Ammon's horn (tissue), 1 donor: ENCODE results near the gene AP2A2.
A peak's percentile ranks its signal among the peaks of the same experiment; 100 is the strongest.

Experiments
- DNase-seq: peaks from one replicate; pipeline ENCODE4 v3.0.0-alpha.2; 2016; ENCODE audit warnings: low spot score

The AP2A2 gene

GRCh38 chr11:1015826-1016545 is 90.3 kb downstream of the AP2A2 start:
- no peak for DNase-seq

GRCh38 chr11:1016610-1017126 is 91.0 kb downstream of the AP2A2 start:
- peak; percentile 18 for DNase-seq

- peak; percentile 27 for DNase-seq
These were observed 91.8 kb downstream of the AP2A2 start for GRCh38 chr11:1017269-1018005.

- DNase-seq: no peak
These were observed 92.4 kb downstream of the AP2A2 start for GRCh38 chr11:1018091-1018490.

- DNase-seq: no peak
These were observed 93.7 kb downstream of the AP2A2 start for GRCh38 chr11:1019321-1019910.

GRCh38 chr11:1020211-1020905 is 94.7 kb downstream of the AP2A2 start:
- DNase-seq: no peak

GRCh38 chr11:1022411-1022810 is 96.7 kb downstream of the AP2A2 start:
- DNase-seq: no peak

GRCh38 chr11:1022908-1023810 is 97.5 kb downstream of the AP2A2 start:
- DNase-seq: no peak

GRCh38 chr11:1023811-1024596 is 98.3 kb downstream of the AP2A2 start:
- DNase-seq: no peak

GRCh38 chr11:1024597-1025409 is 99.1 kb downstream of the AP2A2 start:
- DNase-seq: no peak

- no peak for DNase-seq
These were observed 99.9 kb downstream of the AP2A2 start for GRCh38 chr11:1025410-1026162.

- no peak for DNase-seq
These were observed 100.4 kb downstream of the AP2A2 start for GRCh38 chr11:1026163-1026450.

- DNase-seq: no peak
These were observed 101.2 kb downstream of the AP2A2 start for GRCh38 chr11:1026641-1027482.

GRCh38 chr11:1027483-1028290 is 102.0 kb downstream of the AP2A2 start:
- DNase-seq: no peak

GRCh38 chr11:1028291-1028540 is 102.5 kb downstream of the AP2A2 start:
- DNase-seq: no peak

GRCh38 chr11:1028616-1029015 is 102.9 kb downstream of the AP2A2 start:
- DNase-seq: no peak

- no peak for DNase-seq
These were observed 103.4 kb downstream of the AP2A2 start for GRCh38 chr11:1029051-1029450.

GRCh38 chr11:1029654-1030053 is 104.0 kb downstream of the AP2A2 start:
- DNase-seq: no peak
